ENCODE results near the gene WDFY3.

WDFY3 gene

DNA sequence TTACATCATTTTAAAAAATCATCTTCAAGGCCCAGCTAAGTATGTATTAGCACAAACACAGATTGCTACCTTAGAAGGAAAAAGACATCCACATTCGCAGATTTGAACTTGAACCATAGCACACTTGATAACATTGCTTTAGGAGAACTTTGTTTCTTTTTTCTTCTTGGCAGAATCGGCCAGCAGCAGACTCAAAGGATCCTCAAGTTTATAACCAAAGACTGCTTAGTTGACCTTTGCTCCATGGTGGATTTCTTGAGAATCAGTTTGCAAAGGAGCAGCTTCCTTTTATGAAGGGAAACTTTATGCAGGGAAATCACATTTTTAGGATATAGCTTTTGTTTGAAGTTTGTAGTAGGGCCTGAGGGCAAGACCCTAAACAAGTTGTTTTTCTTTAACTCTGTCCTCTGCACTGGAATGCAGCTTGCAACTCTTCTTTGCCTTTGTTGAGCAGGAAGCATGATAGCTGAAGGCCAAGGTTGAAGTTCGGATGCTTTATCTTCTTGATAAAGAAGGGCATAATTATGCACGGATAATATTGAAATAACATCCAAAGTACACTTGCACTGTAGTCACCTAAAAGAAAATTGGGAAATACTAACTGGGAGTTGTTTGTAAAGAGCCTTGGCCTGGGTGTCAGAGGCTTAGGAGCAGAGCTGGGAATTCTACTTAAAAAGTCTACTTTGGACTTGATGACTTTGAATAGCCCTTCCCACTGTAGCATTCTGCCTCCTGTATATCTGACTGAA is 305.1 kb downstream of the WDFY3 start:
- DNase-seq, result no peak

DNA sequence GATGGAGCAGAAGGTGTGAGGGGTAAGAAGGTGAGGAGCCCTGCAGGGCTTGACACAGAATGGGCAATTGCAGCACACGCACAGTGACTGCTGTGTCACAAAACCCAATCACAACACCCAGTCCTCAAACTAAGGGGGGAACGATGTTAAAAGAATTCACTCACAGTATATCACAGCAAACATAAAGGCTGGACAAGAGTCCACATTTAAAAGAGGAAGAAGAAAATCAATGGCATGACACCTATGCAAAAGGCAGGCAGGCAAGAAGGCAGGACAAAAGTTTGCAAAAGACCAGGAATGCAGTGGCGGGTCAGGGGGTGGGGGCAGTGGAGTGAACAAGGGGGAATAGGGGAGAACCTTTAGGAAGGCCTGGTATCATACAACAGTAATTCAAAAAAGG is 305.9 kb downstream of the WDFY3 start:
- DNase-seq, result no peak

DNA sequence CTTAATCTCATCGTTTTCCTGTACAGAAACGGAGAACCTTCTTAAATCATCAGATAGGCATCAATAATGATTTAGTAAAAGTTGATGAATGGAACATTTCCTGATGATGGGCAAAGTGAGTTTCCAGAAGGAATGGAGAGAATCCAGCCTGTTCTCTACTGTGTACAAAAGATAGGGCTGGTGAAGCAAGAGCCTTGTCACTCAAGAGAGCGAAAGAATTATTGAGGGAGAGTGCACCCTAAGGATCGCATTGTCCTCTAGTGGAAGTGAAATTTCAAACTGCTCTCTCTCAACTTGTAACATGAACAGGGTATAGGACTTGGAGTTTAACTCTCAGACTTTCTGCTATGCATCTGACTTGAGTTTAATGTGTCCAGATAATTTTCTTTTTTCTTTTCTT is 314.0 kb downstream of the WDFY3 start:
- DNase-seq, result no peak

DNA sequence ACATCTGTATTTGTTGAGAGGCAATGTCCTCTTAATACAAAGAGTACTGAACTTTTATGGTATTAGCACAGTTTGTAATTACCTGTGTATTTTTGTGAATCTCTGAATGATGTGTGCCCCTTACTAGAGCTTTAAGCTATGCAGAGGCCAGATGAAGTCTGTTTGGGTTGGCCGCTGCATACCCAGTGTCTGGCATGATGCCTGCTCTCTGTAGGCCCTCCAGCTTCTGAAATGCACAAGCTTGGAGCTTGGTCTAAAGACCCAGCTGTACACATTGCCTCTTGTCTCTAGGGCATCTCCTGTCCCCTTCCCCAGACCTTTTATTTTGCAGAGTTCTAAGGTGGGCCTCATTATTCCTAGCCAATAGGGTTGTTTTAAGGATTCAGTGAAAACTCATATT is 315.0 kb downstream of the WDFY3 start:
- no peak for DNase-seq

DNA sequence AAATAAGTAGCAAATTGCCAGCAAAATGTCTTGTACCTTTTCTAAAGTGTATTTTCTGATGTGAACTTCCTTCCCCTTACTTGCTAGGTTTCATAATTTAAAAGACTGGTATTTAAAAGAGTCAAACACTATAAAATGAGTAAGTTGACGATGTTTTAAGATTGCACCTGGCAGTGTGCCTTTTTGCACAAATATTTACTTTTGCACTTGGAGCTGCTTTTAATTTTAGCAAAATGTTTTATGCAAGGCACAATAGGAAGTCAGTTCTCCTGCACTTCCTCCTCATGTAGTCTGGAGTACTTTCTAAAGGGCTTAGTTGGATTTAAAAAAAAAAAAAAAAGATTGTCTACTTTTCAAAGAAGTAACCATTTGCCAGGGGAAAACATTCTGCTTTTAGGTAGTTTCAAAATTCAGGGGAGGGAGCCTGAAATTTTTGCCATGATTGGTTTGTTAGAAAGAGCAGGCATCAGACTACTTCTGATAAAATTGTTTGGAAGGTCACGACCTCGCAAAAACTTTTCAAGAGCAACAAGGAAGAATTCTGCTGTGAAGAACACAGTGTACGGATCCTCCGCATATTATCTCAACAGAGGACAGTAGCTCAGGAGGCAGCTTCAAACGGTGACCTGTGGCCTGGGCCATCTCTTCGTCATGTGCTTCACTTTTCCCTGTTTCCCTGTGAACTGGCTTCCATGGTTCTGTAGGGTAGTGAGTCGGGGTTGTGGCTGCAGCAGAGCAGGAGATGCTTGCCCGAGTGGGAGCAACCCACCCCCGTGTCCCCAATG is 317.4 kb downstream of the WDFY3 start:
- DNase-seq, result no peak

DNA sequence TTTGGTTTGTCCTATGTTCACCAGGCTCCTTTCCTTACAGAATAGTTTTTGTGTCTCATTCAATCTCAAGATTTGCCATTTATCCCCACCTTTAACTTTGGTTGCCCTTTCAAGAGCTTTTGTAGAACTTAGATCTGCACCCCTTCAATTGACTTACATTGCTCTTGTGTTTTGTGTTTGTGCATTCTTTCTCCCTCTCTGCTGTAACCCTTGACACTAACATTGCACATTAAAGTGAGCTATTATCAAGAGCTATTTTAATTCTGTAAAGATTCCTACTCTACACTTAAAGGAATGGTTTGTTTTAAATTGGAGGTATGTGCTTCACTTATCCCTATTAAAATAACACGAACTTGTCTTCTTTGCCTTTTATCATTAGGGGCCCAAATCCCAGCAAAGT is 318.3 kb downstream of the WDFY3 start:
- no peak for DNase-seq

DNA sequence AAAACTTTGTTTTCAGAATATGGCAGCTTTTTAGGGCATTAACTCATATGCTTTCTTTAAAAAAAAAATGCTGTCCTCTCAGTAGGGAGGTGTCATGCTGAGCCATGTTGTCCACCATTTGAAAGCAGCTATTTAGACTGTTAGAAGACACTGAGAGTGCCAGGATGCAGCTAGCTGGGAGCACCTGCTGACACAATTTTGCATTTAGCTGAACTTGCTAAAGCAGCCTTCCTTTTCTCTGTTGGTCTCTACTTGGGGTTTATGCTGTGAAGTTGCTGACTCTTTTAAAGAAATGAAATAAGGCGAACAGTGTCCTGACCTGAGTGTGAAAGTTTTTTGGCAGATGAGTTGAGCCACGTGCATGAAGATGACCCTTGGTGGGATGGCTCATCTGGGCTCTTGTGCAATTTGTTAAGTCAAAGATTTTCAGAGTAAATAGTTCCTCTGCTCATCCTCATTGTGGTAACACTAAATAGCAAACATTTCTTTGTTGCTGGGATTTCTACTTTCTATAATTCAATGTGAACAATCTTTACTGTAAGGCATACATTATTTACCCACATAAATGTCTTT is 319.1 kb downstream of the WDFY3 start:
- DNase-seq, result no peak

DNA sequence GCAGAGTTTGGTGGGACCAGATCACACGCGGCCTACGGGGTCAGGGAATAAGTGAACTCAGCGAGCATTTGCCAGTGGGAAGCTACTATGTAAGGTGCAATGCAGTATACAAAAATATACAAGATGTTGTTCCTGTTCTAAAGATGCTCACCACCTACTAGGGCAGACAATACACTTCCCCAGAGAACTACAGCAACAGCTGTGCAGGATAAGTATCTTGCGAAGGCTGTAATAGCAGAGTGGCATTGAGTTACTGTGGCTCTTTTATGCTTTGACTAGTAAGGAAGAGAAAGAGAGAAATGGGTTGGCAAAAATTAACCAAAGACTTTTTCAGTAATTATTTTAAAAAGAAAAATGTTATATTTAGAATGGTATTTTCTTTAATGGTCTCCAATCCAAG is 322.4 kb downstream of the WDFY3 start:
- no peak for DNase-seq

DNA sequence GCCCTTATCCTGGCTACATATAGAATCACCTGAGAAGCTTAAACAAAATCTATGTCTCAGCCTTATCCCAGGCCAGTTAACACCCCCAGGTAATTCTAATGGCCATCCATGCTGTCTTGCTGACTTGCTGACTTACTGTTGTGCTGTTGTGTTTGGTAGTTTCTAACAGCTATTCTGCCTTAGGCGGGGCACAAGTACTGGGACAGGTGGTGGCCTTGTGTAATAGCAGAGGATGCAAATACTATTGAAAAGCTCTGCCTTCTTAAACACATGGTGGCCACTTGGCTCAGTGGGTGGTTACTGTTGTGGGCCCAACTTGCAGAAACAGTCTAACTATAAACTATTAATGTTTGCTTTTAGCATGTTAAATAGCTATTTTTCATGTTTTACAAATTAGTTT is 327.3 kb downstream of the WDFY3 start:
- DNase-seq, result no peak

DNA sequence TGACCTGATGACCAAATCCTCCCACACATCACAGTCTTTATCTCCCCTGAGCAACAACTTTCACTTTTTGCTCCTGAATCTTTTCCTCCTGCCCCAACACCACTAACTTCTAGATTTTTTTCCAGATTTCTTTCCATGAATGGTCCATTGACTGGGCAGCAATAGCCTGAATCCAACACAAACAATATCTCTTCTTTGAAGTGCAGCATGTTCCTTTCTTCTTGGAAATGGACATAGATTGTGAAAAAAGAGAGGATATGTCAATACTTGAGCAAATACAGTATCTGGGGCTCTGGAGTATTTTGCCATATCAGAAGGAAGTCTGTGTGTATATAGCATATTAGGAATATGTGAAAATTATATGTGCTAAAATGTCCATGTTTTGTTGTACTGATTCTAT is 328.4 kb downstream of the WDFY3 start:
- no peak for DNase-seq

DNA sequence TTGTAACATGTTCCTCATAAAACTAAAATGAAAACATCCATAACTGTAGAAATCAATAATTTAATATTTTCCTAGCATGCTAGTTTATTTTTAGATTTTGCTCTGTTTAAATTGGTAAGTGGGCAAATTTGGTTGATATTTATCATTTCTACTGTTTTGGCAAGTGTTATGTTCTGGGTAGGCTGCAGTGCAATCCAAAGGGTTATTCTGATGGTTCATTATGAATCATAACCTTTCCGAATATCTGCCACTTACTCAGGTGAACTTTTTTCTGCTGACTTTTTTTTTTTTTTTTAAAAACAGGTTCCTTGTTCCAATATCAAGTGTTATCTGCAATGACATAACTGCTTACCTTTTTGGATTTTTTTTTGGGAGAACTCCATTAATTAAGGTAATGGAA is 331.5 kb downstream of the WDFY3 start:
- DNase-seq, result no peak

DNA sequence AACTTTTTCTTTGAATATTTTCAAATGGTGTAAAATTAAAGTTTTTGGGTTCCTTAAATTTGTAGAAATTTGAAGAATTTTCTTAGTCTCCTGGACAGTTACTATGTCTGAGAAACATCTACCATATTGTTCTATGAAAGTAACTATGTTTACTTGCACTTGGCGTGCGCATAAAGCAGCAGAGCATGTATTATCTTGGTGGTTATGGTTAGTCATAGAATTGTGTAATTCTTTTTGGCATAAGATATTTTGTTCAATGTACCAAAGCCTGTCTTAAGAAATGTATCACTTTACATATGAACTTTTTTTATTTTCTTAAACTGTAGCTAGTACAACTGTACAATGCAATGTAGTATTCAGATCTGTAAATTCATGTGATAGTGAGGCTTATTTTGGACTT is 334.4 kb downstream of the WDFY3 start:
- DNase-seq, result no peak

DNA sequence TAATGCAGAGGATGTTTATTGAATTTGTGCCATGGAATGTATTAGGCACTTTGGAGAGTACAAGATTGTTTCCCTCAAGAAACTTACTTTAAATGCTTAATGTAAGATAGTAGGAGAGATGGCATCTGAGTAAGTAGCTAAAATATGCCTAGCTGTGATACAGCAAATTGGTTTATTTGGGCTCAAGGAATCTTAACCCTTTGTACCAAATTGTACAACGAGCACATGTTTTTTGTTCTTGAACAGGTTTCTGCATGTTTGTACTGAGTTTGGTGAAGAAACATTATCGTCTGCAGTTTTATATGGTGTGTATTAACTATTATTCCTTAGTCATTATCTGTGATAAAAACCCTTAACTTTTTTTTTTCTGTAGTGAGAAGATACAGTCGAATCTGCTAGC is 334.9 kb downstream of the WDFY3 start:
- no peak for DNase-seq

DNA sequence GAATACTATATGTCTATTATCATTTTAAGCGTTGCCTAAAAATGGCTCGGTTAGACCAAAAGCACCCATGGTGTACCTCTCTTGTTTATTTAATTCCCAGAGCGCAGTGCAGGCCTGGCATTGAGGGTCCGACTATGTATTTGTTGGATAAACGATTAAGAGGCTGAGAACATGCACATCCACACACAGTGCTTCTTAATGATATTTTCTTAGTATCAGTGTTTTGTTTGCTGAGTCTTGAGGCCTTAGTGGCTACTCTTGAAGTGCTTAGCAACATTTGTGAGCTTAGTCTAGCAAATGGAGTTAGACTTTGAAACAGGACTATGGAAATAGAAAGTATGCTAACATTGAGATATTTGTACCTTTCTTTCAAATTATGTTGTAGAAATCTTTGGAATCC is 339.8 kb downstream of the WDFY3 start:
- no peak for DNase-seq

DNA sequence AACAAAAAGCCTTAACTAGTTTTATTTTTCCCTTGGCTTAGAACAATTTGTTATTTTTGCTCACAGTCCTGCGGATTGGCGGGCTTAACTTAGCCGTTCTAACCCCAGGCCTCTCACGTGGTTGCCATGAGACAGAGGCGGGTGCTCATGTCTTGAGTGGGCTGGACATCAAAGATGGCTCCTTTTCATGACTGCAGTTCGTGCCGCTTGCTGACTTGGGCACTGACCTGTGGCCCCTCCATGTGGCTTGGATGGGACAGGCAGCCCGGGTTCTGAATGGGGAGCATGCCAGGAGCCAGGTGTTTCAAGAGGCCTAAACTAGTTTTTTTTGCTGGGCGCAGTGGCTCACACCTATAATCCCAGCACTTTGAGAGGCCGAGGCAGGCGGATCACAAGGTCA is 342.8 kb downstream of the WDFY3 start:
- DNase-seq, result no peak

DNA sequence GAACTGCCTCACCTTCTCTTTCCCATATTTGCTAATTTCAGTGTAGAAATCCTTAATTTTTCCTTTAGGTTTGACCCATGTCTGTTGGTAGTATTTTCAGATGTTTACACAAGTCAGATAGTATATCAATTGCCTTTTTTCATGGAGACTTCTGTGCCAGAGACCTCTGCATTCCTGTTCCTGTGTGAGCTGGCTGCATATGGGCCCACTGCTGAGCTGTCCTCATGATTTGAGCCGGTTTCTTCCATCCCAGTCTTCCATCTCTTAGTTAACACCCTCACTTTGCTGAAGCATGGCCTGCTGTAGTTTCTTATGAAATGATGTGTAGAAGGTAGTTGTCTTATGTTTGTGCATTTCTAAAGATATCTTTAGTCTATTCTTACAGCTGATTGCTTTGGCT is 343.5 kb downstream of the WDFY3 start:
- no peak for DNase-seq
